Superior temporal gyrus (tissue), 1 donor: Measurements from ENCODE around the gene NUP210L.

Experiments
- DNase-seq: peaks from one replicate; pipeline ENCODE4 v3.0.0-alpha.2; 2016; ENCODE audit errors: extremely low spot score

The NUP210L gene

GRCh38 chr1:154154534-154155191, at the start of gene NUP210L:
TSS of gene NUP210L (minus strand) at chr1:154155073.
- no peak for DNase-seq

- DNase-seq = peak; percentile 9
These were observed 44.6 kb upstream of the NUP210L start for GRCh38 chr1:154199563-154199879.

- DNase-seq = peak; percentile 79
These were observed 44.1 kb upstream of the NUP210L start for GRCh38 chr1:154198756-154199562.

- DNase-seq = peak; percentile 2
These were observed 38.9 kb upstream of the NUP210L start for GRCh38 chr1:154193821-154194220.

- no peak for DNase-seq
These were observed 37.6 kb upstream of the NUP210L start for GRCh38 chr1:154192476-154192875.

- DNase-seq = no peak
These were observed 37.2 kb upstream of the NUP210L start, which contains the start of gene TPM3 for GRCh38 chr1:154191990-154192461. TSS of gene TPM3 (minus strand) at chr1:154192100. CDS start at chr1:154192018, 82 bp downstream.

- peak; percentile 3 for DNase-seq
These were observed 35.7 kb upstream of the NUP210L start for GRCh38 chr1:154190550-154190949.

- peak; percentile 4 for DNase-seq
These were observed 32.1 kb upstream of the NUP210L start for GRCh38 chr1:154186852-154187501.

- DNase-seq = peak; percentile 10
These were observed 31.3 kb upstream of the NUP210L start for GRCh38 chr1:154186177-154186576.

GRCh38 chr1:154183046-154183915, 28.4 kb upstream of the NUP210L start:
- peak; percentile 95 for DNase-seq

- peak; percentile 22 for DNase-seq
These were observed 27.6 kb upstream of the NUP210L start for GRCh38 chr1:154182344-154183045.

GRCh38 chr1:154181944-154182343, 27.1 kb upstream of the NUP210L start:
- DNase-seq = no peak

GRCh38 chr1:154179946-154180687, 25.2 kb upstream of the NUP210L start:
- no peak for DNase-seq

GRCh38 chr1:154178911-154179811, 24.3 kb upstream of the NUP210L start:
- no peak for DNase-seq

- DNase-seq = peak; percentile 43
These were observed 23.1 kb upstream of the NUP210L start for GRCh38 chr1:154178013-154178412.

- DNase-seq = peak; percentile 64
These were observed 21.5 kb upstream of the NUP210L start for GRCh38 chr1:154176337-154176736.

- no peak for DNase-seq
These were observed 19.8 kb upstream of the NUP210L start for GRCh38 chr1:154174654-154175053.

GRCh38 chr1:154171880-154172279, 17.0 kb upstream of the NUP210L start:
- DNase-seq = no peak

GRCh38 chr1:154171223-154171583, 16.3 kb upstream of the NUP210L start:
- DNase-seq = no peak
